Upper lobe of right lung (tissue), 1 donor: Measurements from ENCODE around the gene RPP14. TPM values are rescaled to one million over a fixed set of nuclear protein-coding genes. Genes with fewer than 3 reads are reported as not detected.
"Not testable (repeated sequence)": the region's sequence is repeated elsewhere in the genome, so short reads cannot be mapped to it uniquely, and the experiment has no call there.

Experiments
- ATAC-seq: fragments of 200-7000 bp; cut with Tn5 transposase; one replicate; pipeline ENCODE4 v1.9.1; 2020; ENCODE audit warnings: mild to moderate bottlenecking, moderate library complexity
- DNase-seq: peaks from one replicate; pipeline ENCODE4 v3.0.0-alpha.2; 2020
- H3K27ac ChIP-seq: fragments of 200-600 bp; one replicate; pipeline ENCODE4 v1.8.0; 2022
- H3K27me3 ChIP-seq: fragments of 200-600 bp; one replicate; pipeline ENCODE4 v1.8.0; 2022; ENCODE audit warnings: mild to moderate bottlenecking
- H3K36me3 ChIP-seq: fragments of 200-600 bp; one replicate; pipeline ENCODE4 v1.8.0; 2022
- H3K4me1 ChIP-seq: fragments of 200-600 bp; one replicate; pipeline ENCODE4 v1.8.0; 2022
- H3K4me3 ChIP-seq: fragments of 200-600 bp; one replicate; pipeline ENCODE4 v1.8.0; 2022; ENCODE audit warnings: mild to moderate bottlenecking
- H3K9me3 ChIP-seq: fragments of 200-600 bp; one replicate; pipeline ENCODE4 v1.8.0; 2022
- intact Hi-C: fragments of 100-400 bp; cut with DNase I; formaldehyde crosslinking; loops from one replicate; pipeline ENCODE4 v1.11.0; 2022
- total RNA-seq: library from RNA; stranded (reverse); fragmentation: NEBNext Ultra II Directional; extraction: Animal tissue kit (Norgen Biotek cat#: 25700); gene quantifications from one replicate; pipeline ENCODE4 v1.2.1, GENCODE V29; 2021
- TF ChIP-seq, protein P1 (sequence below): fragments of 200-600 bp; IDR thresholded peaks from one replicate; pipeline ENCODE4 v1.8.0; 2022; ENCODE audit warnings: antibody characterized with exemption
- donor health status: DM: no; HTN: yes; CAD: no; lungs with severe emphysema.

RPP14 gene
- total RNA-seq, 1 donor from 2014 or later, result 13.6 TPM

DNA sequence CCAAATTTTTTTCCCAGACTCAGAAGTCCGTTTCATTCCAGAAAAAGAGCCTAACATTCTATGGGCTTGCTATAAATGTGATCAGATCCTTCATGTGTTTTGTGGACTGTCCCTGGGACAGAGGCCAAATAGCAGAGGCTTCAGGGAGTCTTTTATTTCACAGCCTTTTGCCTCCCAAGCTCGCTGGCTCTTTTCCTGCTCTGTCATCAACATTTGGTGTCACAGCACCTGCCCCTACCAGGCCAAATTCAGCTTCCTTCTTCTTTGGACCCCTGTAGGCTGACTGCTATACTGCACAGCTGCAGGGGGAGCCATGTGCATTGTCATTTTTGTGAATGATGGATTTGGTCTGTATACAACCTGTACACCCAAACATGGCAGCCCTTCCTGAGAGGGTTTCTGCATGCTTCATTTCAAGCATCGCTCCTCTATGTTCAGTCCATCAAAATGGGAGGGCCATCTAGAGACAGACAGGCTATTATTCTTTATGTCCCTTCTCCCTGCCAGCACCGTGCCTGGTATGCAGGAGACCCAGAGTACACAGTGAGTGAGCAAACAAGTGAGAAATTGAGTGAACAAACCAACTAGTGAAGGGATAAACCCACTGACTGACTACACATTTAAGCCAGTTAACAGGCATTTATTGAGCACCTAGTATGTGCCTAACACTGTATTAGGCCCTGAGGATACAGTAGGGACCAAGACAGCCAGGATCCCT, 17.9 kb upstream of the RPP14 start:
- Histone ChIP-seq H3K4me3 (no peak overlapping the region), H3K9me3 (no peaks in the 10 kb centered on the region), H3K36me3 (peaks cover 35% of the 10 kb centered on the region), H3K27ac (no peak overlapping the region), H3K27me3 (no peaks in the 10 kb centered on the region), H3K4me1 (no peaks in the 10 kb centered on the region)
- intact Hi-C loops, result no loop called here
- ATAC-seq (no peak), DNase-seq (no peak)
- TF ChIP-seq, protein P1, sequence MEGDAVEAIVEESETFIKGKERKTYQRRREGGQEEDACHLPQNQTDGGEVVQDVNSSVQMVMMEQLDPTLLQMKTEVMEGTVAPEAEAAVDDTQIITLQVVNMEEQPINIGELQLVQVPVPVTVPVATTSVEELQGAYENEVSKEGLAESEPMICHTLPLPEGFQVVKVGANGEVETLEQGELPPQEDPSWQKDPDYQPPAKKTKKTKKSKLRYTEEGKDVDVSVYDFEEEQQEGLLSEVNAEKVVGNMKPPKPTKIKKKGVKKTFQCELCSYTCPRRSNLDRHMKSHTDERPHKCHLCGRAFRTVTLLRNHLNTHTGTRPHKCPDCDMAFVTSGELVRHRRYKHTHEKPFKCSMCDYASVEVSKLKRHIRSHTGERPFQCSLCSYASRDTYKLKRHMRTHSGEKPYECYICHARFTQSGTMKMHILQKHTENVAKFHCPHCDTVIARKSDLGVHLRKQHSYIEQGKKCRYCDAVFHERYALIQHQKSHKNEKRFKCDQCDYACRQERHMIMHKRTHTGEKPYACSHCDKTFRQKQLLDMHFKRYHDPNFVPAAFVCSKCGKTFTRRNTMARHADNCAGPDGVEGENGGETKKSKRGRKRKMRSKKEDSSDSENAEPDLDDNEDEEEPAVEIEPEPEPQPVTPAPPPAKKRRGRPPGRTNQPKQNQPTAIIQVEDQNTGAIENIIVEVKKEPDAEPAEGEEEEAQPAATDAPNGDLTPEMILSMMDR, result no peak

- H3K4me3 ChIP-seq, H3K9me3 ChIP-seq, H3K27me3 ChIP-seq, H3K27ac ChIP-seq, H3K4me1 ChIP-seq, ATAC-seq, DNase-seq, intact Hi-C loops: not testable (repeated sequence)
- H3K36me3 ChIP-seq, result peaks cover 35% of the 10 kb centered on the region
Observed at GRCh38 chr3:58288964-58289613, 17.0 kb upstream of the RPP14 start.

- H3K27ac ChIP-seq, H3K27me3 ChIP-seq, ATAC-seq, H3K9me3 ChIP-seq, DNase-seq, H3K4me3 ChIP-seq, H3K4me1 ChIP-seq, intact Hi-C loops: not testable (repeated sequence)
- H3K36me3 ChIP-seq, result peaks cover 21% of the 10 kb centered on the region
Observed at GRCh38 chr3:58290446-58290845, 15.6 kb upstream of the RPP14 start.

DNA sequence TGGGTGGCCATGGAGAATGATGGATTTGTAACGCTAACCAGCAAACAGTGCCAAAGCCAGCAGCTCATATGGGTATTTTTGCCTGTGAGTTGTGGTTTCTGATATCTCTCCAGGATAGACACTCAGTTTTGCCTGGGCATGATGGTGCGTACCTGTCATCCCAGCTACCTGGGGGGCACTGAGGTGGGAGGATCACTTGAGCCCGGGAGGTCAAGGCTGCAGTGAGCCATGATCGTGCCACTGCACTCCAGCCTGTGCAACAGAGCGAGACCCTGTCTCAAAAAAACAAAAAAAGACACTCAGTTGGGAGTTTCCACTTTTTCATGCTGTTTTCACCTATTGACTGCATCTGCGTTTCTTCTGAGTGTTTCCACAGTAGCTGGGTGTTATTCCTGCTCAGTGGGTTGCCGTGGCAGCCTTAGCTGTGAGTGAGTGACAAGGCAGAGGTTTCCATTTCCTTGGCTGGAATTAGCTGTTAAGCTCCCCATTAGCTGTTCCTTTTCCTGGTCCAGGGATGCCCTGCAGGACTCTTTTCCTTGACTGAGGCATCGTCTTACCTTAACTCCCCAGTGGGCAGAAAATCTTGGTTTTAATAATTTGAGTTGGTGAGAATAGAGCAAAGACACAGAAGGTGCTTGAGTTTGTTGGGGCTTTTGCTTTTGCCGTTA, 14.2 kb upstream of the RPP14 start:
- DNase-seq (no peak), ATAC-seq (no peak)
- intact Hi-C loops, result no loop called here
- no peaks in the 10 kb centered on the region for H3K4me1 ChIP-seq
- H3K9me3 ChIP-seq, result no peaks in the 10 kb centered on the region
- no peaks in the 10 kb centered on the region for H3K27me3 ChIP-seq
- peaks cover 18% of the 10 kb centered on the region for H3K36me3 ChIP-seq
- H3K27ac ChIP-seq, result no peak overlapping the region
- TF ChIP-seq, protein P1, result no peak
- H3K4me3 ChIP-seq, result no peak overlapping the region

GRCh38 chr3:58292866-58293265, 13.2 kb upstream of the RPP14 start:
- peak; percentile 27 for ATAC-seq
- no peak overlapping the region for H3K27ac ChIP-seq
- intact Hi-C loops, result no loop called here
- no peak overlapping the region for H3K4me3 ChIP-seq
- no peak for DNase-seq
- peaks cover 12% of the 10 kb centered on the region for H3K36me3 ChIP-seq
- no peaks in the 10 kb centered on the region for H3K9me3 ChIP-seq
- no peaks in the 10 kb centered on the region for H3K4me1 ChIP-seq
- H3K27me3 ChIP-seq, result no peaks in the 10 kb centered on the region
- TF ChIP-seq, protein P1, result no peak

GRCh38 chr3:58293516-58293915, 12.5 kb upstream of the RPP14 start:
- H3K9me3 ChIP-seq, result no peaks in the 10 kb centered on the region
- DNase-seq (no peak), ATAC-seq (no peak)
- intact Hi-C loops, result no loop called here
- peaks cover 6% of the 10 kb centered on the region for H3K36me3 ChIP-seq
- H3K27me3 ChIP-seq, result no peaks in the 10 kb centered on the region
- H3K4me1 ChIP-seq, result no peaks in the 10 kb centered on the region
- TF ChIP-seq, protein P1, result no peak
- H3K4me3 ChIP-seq, result no peak overlapping the region
- H3K27ac ChIP-seq, result no peak overlapping the region
